ENCODE measurements around the gene FSHR.

Gene FSHR

DNA sequence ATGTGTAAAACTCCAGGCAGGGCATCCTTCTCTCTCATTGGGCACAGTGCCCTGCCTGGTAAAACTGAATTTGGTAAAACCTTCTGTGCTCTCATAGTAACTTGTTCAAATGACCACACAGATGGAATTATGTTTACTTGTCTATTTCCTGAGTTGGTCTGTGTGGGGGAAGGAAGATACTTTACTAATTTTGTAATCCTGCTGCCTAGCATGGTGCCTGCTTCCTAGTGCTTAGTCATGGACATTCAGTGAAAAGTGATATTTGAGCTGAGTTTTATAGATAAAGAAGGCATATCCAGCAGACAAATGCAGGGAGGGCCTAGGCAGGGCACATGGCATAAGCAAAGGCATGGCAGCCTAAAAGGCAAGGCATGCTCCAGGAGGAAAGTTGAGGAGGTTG is 199.4 kb downstream of the FSHR start:
- DNase-seq (ENCODE audit: low spot score): no peak

DNA sequence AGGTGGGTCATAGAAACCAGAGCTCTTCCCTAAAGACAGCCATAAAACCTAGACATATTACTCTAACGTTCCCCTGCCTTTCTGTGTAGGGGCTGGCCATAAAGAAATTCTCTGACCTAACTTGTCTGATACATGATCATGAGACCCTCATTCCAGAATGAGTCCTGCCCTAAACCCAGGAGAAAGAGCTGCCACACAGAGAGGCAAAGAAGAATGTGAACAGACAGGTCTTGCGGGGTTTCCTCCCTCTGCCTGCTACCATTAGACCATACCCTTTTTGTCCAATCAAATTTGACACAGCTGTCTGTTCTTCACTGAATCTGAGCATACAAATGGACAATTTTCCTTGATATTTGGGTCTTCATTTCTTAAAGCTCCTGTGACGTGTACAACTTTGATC is 200.0 kb downstream of the FSHR start:
- no peak for DNase-seq (ENCODE audit: low spot score)

DNA sequence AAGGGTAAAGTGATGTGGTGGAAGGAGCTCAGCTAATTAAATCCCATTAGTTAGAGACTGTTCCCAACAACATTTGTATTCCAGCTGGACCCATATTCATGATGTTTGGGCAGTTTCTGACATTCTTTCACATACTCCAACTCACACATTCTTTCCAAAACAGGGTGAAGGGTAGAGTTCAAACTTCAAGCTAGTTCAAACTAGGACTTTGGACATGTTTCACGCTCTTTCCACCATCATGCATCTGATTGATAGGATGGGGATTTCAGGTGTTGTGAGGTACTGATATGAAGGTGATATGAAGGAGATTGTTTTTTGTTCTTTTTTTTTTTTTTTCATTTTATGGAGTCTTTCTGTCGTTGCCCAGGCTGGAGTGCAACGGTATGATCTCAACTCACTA is 201.7 kb downstream of the FSHR start:
- no peak for DNase-seq (ENCODE audit: low spot score)

DNA sequence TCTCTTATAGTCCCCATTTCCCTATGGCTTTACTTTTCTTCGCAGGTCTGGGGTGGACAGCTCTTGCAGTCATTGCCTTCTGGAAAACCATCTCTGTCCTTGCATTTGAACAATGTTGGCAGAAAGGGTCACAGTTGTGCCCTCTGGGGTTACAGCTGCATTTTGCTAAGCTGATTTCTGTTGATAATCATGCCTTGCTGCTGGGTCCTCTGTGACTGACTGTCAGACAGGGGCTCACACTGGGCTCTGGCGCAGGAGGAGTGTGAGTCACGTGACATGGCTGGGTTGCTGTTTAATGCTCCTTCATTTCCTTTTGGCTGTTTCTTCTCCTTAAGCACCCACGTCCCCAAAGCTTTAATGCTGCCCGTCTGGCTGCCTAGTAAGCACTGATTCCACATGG is 202.2 kb downstream of the FSHR start:
- DNase-seq (ENCODE audit: low spot score): no peak

DNA sequence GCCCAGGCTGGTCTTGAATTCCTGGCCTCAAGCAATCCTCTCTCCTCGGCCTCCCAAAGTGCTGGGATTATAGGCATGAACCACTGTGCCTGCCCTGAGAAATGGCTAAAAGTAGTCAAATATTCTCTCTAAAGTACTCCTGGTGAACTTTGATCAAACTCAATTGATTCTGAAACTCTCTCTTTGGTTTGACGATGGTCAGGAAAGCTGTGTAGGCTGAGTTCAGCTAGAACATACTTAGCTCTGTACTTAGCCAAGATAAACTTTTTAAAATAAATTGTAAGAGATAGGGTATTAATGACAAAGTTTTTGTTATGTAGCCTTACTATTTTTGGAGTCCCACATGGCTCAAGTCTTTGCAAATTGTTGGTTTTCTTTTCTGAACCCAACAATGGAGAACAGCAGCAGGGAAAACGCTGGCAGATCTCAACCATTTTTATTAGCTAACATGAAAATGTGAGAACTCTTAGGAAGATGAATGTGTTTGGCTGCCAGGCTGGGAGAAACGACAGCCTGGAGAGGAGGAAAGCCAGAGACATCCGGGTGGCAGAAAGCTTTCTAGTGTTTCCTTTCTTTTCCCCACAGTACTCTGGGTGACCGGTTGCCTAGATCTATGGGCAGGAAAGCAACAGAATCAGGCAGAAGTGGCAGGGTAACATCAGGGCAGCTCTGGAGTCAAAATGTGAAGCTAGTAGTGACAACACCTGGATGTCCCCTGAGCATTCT is 205.8 kb downstream of the FSHR start:
- DNase-seq (ENCODE audit: low spot score): no peak

DNA sequence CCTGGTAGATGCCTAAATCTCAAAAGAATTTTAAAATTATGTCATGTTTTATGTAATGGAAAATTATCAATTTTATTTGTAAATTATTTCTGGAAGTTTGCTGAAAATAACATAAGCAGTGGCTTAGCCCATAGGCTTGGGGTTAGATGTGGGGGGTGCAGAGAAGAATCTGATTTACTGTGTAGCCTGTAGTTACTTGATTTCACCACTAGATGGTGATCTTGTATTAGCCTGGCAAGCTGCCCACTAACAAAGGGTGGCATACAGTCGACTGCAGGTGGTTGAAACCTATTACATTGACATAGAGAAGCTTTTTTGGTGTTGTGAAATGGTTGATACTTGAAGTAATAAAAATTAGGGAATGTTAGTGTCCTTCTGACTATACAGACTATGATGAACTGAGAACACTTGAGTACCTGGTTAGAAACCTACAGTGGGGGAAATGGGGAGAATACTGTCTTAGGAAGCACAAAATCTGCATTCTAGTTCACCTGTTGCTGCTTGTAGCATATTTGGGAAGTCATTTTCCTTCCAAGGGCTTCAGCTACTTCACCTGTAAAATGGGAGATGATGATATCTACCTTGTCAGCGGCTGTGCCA is 207.8 kb downstream of the FSHR start:
- DNase-seq (ENCODE audit: low spot score): no peak

DNA sequence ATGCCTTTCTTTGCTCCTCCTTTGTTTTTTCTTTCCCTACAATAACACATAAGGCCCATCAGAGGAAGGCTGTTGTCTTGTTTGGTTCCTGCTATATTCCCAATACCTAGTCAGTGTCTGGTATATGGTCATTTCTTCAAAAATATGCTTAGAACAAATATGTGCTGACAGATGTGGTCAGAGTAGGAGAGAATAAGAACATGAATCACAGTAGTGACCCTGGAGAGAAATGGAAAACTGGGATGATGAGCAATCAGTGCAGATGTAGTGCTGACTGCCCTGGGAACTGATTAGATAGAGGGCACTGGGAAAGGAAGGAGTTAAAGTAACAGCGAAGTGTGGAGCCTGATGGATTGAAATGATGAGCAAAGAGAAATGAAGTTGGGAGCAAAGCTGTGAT is 209.4 kb downstream of the FSHR start:
- no peak for DNase-seq (ENCODE audit: low spot score)

DNA sequence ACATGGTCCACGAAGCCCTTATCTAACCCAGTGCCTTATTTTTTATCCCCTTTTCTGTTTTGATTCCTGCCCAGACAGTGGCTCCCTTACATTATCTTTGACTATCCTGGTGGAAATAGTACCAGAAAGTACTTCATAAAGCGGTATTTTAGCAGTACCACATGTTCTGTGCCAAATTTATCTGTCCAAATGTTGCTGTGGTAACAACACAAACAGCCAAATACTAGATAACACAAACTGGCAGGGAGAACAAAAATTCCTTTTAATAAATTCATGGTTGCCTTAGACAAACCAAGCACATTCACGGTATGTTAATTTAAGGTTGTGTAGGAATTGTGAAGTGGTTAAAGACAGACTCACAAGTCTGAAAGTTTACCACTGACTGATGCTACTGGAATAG is 210.9 kb downstream of the FSHR start:
- no peak for DNase-seq (ENCODE audit: low spot score)

DNA sequence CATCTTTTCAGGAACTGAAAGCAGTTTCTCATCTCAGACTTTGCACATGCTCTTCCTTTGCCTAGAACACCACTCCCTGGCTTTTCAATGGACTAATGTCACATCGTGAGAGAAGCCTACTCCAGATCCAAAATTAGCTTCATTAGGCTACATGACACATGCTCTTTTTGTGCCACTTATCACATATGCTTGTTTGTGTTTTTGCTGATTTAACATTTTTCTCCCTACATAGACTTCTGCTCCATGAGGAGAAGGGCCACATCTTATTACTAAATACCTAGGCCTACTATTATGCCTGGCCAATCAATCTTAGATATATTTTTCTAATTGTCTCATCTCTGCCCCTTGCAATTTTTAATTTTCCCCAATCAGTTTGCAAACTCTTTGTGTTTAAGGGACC is 212.4 kb downstream of the FSHR start:
- DNase-seq (ENCODE audit: low spot score): no peak

DNA sequence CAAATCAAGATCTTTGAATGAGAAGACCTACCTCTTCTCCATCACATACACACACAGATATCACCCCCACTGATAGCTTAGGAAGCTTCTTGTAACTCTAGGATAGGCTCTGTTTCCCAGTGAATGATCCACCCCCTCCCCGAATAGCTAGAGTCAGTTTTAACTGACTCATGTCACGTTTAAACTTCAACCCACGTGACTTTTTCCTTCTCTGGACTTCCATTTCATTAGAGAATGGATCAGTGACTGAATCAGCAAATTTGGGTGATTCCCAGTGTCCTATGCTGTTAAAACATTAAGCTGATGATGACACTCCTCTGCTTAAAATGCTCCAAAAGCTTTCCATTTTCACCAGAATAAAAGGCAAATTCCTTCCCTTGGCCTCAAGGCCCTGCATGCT is 212.9 kb downstream of the FSHR start:
- DNase-seq (ENCODE audit: low spot score): no peak

DNA sequence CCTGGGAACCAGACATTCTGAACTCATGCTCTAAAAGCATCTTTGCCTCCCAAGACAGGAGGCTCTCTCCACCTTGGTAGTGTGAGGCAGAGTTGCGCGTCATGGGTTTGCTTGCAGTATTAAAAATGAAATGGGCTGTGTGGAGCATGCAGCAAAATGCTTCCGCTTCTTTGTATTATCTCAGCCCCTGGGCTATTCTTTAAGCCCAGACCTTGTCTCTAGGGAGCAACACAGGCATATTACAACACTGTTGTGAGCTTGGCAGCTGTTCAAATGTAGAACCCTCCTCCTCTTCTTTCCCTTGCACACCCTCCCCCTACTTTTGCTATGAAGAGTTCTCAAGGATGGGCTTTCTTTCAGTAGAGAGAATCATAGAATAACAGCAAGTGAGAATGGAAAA is 213.7 kb downstream of the FSHR start:
- DNase-seq (ENCODE audit: low spot score): no peak

DNA sequence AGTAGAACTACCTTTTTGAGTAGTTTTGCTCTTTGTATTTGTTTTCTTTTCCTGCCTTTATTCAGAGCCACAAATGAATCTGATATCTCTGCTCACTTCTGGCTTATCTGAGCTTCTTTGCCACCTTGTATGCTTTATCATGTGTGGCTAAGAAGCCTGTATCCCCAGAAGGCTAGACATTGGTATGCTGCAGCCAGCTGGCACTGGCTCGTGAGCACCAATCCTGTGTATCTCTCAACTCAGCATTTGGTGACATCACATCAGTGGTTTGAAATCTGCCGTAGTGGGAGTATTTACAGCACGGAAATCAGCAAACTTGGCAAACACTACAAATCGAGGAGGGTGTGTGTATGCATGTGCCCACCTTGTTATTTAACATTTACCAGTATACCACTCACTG is 215.1 kb downstream of the FSHR start:
- no peak for DNase-seq (ENCODE audit: low spot score)

DNA sequence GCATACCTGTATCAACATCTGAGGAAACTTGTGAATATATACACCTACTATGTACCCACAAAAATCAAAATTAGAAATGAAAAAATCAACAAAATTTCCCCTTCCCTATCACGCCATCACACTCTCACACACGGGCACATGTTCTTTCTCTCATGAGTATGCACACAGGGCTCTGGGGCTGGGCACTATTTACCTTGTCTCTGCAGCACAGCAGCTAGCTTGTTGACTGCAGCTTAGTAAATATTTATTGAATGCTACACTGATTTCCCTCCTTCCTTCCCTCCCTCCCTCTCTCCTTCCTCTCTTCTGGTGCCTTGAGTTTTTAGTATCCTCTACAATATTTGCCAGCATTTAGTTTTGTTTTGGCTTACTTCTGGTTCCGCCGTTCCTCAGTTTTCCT is 216.1 kb downstream of the FSHR start:
- no peak for DNase-seq (ENCODE audit: low spot score)

DNA sequence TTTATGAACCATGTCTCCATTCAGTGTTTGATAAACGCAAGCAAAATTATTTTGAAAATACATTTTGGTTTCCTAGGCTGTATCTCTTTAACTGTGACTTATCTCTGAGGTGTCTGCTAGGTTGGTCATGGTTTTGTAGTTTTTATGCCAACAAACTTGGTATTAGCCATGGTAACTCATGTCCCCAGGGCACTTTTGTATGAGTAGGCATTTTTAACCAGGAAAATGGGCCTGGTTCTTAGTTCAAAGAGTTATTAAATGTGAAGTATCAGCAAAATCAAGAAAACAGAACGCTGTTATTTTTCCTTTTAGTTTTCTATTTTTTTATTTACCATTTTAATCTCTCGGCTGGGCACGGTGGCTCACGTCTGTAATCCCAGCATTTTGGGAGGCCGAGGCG is 219.5 kb downstream of the FSHR start:
- no peak for DNase-seq (ENCODE audit: low spot score)

DNA sequence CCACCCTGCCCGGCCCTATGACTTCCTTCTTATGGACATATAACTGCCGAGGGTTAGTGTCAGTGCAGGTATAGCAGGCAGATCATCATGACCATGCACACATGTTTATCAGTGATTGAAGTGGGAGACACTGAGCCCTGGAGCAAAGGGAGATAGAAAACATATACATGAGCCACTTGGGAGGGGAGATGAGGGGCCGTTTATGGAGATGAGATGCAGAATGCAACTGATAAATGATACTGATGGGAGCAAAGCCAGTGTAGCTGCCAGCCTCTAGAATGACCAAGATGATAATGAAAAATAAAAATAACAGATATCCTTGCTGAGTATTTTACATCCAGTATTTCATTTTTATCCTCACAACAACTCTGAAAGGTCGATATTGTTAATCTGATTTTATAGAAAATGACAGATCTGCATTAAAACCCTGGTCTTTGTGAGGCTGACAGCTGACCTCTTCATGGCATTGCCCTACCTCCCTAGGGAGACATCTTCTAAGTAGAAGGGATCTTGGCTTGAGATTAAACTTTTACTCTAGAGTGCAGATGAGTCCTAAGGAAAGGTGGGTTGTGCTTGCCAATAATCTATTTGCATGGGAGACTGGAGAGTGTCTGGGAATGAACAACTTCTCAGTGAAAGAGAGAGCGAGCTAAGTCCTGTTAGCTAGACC is 220.4 kb downstream of the FSHR start:
- DNase-seq (ENCODE audit: low spot score): no peak

DNA sequence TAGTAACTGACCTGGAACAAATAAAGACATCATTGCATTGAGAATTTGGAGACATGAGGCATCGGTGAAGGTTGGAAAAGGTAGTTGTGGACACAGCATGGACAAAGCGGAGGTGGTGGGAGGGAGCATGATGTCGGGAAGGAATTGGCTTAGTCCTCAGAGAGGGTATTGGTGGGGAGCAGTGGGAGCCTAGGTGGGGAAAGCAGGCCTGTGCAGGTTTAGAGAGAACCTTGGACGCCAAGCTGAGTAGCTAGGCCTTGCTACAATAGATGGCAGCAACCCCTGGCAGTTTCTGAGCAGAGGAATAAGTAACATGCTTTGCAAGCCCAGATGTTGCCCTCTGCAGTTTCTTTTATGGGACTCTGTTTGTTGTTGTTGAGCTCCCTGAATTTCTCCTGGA is 221.6 kb downstream of the FSHR start:
- DNase-seq (ENCODE audit: low spot score): no peak

DNA sequence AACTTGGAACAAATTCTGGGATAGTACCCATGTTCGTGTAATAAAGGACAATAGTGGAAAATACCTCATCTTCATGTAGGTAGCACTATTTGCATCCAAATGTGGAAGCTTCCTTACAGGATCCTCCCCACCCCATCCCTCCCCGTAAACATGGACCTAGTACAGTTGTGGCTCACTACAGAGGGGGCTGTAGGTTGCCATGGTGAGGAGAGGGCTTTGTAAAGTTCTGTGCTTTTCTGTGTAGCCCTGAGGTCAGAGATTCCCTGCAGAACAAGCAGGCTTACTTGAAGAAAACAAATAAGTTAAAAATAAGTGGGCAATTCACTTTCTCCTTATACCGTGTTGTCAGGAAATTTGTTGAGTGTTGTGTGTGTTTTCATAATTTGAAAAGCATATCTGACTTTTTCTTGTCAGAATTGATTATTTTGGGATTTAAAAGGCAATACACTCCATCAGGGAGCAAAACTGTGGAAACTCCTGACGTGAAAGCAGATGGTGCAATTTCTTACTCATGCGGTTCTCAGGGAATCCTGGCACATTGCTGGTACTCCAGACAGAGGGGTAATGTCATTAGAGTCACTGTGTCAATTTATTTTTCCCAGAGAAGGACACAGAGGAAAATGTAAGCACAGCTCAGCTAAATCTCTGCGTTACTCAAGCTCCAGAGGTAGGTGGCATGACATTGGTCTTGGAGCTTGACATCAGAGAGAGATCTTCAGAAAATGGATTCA is 224.6 kb downstream of the FSHR start:
- DNase-seq (ENCODE audit: low spot score): no peak

DNA sequence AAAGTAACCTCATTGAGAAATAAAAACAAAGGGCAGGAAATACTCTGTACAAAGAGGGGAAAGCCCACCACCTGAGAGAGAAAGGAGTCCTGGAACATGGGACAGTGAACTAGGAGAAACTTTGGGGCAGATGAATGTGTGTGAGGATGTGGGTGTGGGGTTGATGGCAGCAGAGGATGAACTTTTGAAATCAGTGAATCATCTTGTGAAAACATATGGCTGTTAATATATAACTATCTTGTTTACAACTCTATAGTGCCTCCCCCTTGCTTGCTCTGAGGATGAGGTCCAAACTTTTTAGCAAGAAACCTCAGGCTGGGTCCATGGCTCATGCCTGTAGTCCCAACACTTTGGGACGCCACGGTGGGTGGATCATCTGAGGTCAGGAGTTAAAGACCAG is 227.0 kb downstream of the FSHR start:
- no peak for DNase-seq (ENCODE audit: low spot score)

DNA sequence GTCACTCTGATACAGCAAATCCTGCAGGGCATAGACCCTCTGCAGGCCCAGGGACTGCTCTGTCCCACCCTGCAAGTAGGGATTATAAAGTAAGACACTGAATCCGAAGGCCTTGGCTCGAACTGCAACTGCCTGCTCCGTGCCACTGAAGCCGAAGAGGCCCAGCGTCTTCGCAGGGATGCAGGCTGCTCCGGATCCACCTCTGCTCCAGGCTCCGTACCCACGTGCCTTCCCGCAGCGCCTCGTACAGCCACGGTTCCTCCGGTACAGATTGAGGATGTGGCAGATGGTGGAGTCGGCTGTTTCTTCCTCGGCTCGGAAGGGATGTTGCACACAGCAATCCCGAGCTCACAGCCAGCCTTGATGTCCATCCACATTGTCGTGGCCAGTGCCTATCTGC is 238.4 kb downstream of the FSHR start:
- DNase-seq (ENCODE audit: low spot score): no peak

DNA sequence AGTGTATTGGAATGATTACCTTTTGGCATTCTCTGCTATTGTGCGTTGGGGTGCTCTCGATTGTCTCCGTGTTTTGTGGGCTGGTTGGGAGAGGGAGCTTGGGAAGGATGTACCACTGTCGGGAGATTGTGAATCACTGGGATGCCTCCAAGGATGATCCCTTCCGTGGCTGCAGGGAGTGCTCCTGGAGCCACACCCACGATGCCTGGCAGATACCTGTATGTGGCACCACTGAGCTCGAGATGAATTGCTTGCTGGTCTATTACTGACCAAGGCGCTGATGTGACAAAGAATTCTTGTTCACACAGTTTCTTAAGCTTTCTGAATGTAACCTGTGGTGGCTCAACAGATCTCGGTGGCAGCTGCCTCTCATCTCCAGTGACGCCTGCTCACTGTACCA is 239.1 kb downstream of the FSHR start:
- DNase-seq (ENCODE audit: low spot score): no peak

DNA sequence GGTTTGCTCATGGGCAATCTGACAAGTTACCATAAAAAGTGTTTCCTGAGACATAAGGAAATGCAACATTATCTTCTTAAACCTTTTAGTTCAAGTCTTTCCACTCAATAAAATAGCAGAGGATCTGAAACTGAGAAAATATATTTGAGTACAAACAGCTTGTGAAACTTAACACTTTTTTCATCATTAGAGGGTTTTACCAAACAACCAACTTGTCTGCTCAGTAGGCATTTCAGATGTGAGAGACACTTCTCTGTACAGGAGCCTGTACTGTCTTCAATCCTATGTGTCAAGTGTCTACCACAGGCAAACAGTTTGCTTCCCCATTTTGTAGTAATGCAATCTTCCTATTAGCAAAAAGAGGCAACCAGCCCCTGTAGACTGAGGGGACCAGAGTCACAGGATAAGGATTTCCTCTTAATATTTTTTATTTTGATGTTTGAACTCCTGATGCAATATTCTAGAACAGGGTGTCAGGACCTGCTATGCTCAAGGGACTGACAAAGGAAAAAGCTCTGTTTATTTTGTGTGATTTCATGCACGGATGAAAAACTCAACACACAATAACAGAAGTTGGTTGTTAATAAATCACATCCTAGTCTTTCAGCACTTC is 239.7 kb downstream of the FSHR start:
- no peak for DNase-seq (ENCODE audit: low spot score)
